Activated CD8-positive, alpha-beta T cell treated with anti-CD3 and anti-CD28 coated beads, Interleukin-2, amount 10 ng/mL, durations not matched to agents 7 days and 5 days (primary cell): ENCODE data around the gene SLC25A3. TPM values are rescaled to one million over a fixed set of nuclear protein-coding genes. Genes with fewer than 3 reads are reported as not detected.
"Not testable (repeated sequence)": the region's sequence is repeated elsewhere in the genome, so short reads cannot be mapped to it uniquely, and the experiment has no call there.

Experiments used
- ATAC-seq: fragments of 150-1000 bp; cut with Tn5 transposase; one replicate; pipeline ENCODE4 v1.10.0; 2021; ENCODE audit warnings: moderate library complexity
- CTCF ChIA-PET: fragments of 350-600 bp; sonication (Branson Sonifier 250); formaldehyde crosslinking; loops from one replicate; lab custom pipeline; 2021; ENCODE audit warnings: antibody characterized with exemption; lab: Charles Lee
- POLR2A ChIA-PET: fragments of 350-600 bp; sonication (Branson Sonifier 250); formaldehyde crosslinking; loops from one replicate; lab custom pipeline; 2021; ENCODE audit warnings: antibody characterized with exemption; lab: Charles Lee
- DNase-seq: peaks from one replicate; pipeline ENCODE4 v3.0.0-alpha.2; 2020
- H3K27ac Mint-ChIP-seq: one replicate; pipeline ENCODE4 v1.8.0; 2021; ENCODE audit warnings: mild to moderate bottlenecking, mixed read lengths
- H3K27me3 Mint-ChIP-seq: one replicate; pipeline ENCODE4 v1.8.0; 2021; ENCODE audit warnings: low read depth, mixed read lengths
- H3K36me3 Mint-ChIP-seq: one replicate; pipeline ENCODE4 v1.8.0; 2021; ENCODE audit warnings: low read depth, mixed read lengths
- H3K4me1 Mint-ChIP-seq: one replicate; pipeline ENCODE4 v1.8.0; 2021; ENCODE audit warnings: low read depth, mixed read lengths
- H3K4me3 Mint-ChIP-seq: one replicate; pipeline ENCODE4 v1.8.0; 2021; ENCODE audit warnings: mild to moderate bottlenecking, mixed read lengths
- H3K9me3 Mint-ChIP-seq: one replicate; pipeline ENCODE4 v1.8.0; 2022; ENCODE audit warnings: mixed read lengths; ENCODE audit not compliant: insufficient read depth
- total RNA-seq, 2 experiments: library from RNA; stranded (reverse); gene quantifications; one replicate each; pipeline ENCODE4 v1.2.3, GENCODE V29; 2021

The SLC25A3 gene
- total RNA-seq, 2 experiments from 2014 or later: 407 to 440 TPM

DNA sequence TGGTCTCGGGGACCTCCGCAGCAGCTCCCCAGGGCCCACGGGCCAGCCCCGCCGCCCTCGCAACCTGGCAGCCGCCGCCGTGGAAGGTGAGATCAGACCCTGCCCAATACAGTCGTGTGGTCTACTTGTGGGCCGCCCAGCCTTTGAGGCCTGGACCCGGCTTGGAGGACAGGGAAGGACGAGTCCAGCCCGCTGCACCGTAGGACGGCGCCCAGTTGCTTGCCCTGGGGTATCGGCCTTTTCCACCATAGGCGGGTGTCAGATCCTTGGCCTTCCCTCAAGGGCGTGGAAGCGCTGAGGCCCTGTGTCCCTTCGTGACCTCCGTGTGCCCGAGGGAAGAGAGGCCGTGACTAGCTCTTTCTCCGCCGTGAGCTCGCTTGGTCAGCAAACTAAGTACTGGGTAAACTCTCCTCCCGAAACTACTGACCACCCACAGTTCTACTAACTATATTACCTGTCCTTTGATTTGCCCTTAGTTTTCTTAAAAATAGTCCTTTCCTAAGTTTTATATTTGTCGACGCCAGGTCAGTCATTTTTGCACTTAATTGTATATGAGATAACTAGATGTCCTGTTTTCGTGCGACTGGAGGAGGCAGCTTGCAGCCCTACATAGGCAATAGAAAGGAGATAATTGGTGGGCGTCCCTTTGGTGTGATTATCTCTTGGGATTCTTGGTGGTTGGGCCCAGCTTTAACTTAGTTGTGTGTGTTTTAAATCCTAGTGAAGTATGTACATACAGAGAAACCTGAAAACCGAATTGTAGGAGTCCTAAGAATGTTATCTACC, 757 bp downstream of the SLC25A3 start:
- DNase-seq (no peak), ATAC-seq (peak; percentile 31)
- POLR2A ChIA-PET: interaction anchor here (0.7 to 4.1 kb wide), 16 partner anchors 8 to 1257 kb away, joined by 3 to 49 read pairs (median 4); partner anchors contain the start of genes IKBIP and TMPO
- Mint-ChIP-seq H3K27me3 (no peaks in the 10 kb centered on the region), H3K4me1 (peaks cover 30% of the 10 kb centered on the region), H3K4me3 (peak overlapping the region; percentile 84), H3K27ac (peak overlapping the region; percentile 98), H3K9me3 (no peaks in the 10 kb centered on the region), H3K36me3 (peaks cover 43% of the 10 kb centered on the region)
- CTCF ChIA-PET: interaction anchor here (0.8 to 4.8 kb wide), 13 partner anchors 12 to 103 kb away, joined by 3 to 34 read pairs (median 4); partner anchors contain the start of gene TMPO

DNA sequence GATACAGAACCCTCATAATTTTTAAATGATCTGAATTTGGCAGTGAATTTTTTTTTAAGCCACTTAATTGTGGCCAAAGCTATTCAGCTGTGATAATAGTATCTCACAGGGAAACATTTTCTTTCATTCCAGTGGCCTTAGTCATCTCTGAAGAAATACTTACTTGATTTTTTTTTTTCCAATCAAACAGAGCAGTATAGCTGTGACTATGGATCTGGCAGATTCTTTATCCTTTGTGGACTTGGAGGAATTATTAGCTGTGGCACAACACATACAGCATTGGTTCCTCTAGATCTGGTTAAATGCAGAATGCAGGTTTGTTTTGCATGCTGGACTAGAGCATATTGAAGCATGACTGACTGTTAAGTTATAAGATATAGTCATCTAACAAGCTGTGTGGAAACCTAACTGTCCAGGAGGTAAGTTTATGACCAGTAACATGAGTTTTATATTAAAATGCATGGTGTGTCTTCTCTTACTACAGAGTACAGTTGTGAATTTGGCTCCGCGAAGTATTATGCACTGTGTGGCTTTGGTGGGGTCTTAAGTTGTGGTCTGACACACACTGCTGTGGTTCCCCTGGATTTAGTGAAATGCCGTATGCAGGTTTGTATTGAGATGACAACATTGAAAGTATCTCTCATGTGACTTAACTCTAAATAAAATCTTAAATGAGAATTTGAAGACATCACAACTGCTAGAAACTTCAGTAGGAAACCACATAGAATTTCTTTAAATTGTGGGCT, 1.9 kb downstream of the SLC25A3 start:
- CTCF ChIA-PET: interaction anchor here (0.7 to 4.8 kb wide), 11 partner anchors 10 to 80 kb away, joined by 3 to 34 read pairs (median 3); partner anchors contain the start of gene TMPO
- no peaks in the 10 kb centered on the region for H3K9me3 Mint-ChIP-seq
- POLR2A ChIA-PET: interaction anchor here (2.4 to 4.1 kb wide), 4 partner anchors 49 to 80 kb away, joined by 8 to 49 read pairs (median 26); partner anchors contain the start of genes IKBIP and TMPO
- no peaks in the 10 kb centered on the region for H3K27me3 Mint-ChIP-seq
- H3K4me3 Mint-ChIP-seq: peak overlapping the region; percentile 84
- ATAC-seq (no peak), DNase-seq (peak; percentile 54)
- H3K27ac Mint-ChIP-seq: peak overlapping the region; percentile 98
- H3K36me3 Mint-ChIP-seq: peaks cover 51% of the 10 kb centered on the region
- H3K4me1 Mint-ChIP-seq: peaks cover 30% of the 10 kb centered on the region

DNA sequence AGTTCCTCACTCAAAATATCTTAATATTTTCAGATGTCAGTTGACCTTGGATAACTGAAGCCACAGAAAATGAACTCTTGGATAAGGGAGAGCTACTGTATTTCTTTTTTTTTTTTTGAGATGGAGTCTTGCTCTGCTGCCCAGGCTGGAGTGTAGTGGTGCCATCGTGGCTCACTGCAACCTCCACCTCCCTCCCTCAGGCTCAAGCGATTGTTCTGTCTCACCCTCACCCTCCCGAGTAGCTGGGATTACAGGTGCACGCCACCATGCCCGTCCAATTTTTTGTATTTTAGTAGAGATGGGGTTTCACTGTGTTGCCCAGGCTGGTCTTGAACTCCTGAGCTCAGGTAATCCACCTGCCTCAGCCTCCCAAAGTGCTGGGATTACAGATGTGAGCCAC, 3.8 kb downstream of the SLC25A3 start:
- not testable (repeated sequence) for H3K27me3 Mint-ChIP-seq, H3K4me3 Mint-ChIP-seq, DNase-seq, ATAC-seq, H3K27ac Mint-ChIP-seq, H3K9me3 Mint-ChIP-seq
- Mint-ChIP-seq H3K36me3 (peaks cover 63% of the 10 kb centered on the region), H3K4me1 (peaks cover 32% of the 10 kb centered on the region)
- ChIA-PET POLR2A (interaction anchor here (0.6 to 1.3 kb wide), 2 partner anchors 13 to 47 kb away, joined by 3 to 7 read pairs; partner anchors contain the start of gene IKBIP), CTCF (interaction anchor here (0.6 kb wide), 1 partner anchor 401 kb away, joined by 3 read pairs; no protein-coding TSS in a partner anchor)

DNA sequence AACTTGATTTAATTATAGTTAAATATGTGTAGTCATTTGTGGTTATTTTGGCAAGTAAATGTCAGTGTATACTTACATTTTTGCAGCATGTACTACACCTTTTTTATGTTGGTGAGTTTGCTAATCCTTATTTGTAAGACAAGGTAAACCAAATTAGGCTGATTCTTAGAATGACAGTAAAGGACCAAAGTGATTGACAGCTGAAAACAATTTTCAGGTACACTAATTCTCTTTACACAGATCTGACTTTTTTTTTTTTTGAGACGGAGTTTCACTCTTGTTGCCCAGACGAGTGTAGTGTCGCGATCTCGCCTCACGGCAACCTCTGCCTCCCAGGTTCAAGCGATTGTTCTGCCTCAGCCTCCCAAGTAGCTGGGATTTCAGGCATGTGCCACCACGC, 8.4 kb downstream of the SLC25A3 start:
- H3K9me3 Mint-ChIP-seq: no peaks in the 10 kb centered on the region
- H3K36me3 Mint-ChIP-seq: peaks cover 50% of the 10 kb centered on the region
- ATAC-seq (no peak), DNase-seq (no peak)
- no peak overlapping the region for H3K27ac Mint-ChIP-seq
- no peaks in the 10 kb centered on the region for H3K27me3 Mint-ChIP-seq
- CTCF ChIA-PET: interaction anchor here (1.7 kb wide), 1 partner anchor 35 kb away, joined by 5 read pairs; no protein-coding TSS in a partner anchor
- POLR2A ChIA-PET: interaction anchor here (0.8 to 1.4 kb wide), 3 partner anchors 8 to 42 kb away, joined by 3 to 4 read pairs (median 4); partner anchors contain the start of genes IKBIP and SLC25A3
- no peak overlapping the region for H3K4me3 Mint-ChIP-seq
- peaks cover 15% of the 10 kb centered on the region for H3K4me1 Mint-ChIP-seq

DNA sequence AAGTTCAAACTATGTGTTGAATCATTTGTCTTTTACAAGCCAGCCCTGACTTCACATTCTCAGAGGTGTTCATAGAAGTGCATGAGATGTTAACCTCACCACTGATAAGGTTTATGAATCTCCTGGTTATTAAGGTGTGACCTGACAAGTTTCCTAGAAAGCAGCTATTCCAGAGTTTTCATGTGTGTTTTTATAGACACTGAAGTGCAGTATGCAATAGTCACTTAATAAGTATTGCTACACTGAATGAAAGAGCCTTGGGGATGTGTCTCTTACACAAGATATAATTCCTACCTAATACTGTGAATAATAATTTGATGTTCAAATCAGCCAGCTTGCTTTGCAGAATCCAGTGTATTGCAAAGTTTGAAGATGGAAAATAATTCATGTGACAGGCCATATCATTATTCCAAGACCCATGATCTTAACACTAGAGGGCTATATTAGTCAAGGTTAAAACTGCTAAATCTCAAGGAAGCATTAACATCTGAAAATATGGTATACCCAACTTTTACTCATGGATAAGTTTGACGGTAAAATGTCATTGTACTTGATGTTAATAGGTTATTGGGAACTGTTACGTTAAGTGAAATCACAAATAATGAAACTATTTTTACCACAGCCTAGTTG, 13.0 kb downstream of the SLC25A3 start:
- Mint-ChIP-seq H3K4me3 (no peak overlapping the region), H3K36me3 (peaks cover 18% of the 10 kb centered on the region), H3K9me3 (no peaks in the 10 kb centered on the region), H3K27me3 (no peaks in the 10 kb centered on the region), H3K27ac (no peak overlapping the region), H3K4me1 (peaks cover 13% of the 10 kb centered on the region)
- ATAC-seq (no peak), DNase-seq (no peak)
- ChIA-PET POLR2A (no interaction called here), CTCF (interaction anchor here (0.6 to 2.1 kb wide), 6 partner anchors 8 to 93 kb away, joined by 3 to 6 read pairs (median 3); partner anchors contain the start of gene SLC25A3)

DNA sequence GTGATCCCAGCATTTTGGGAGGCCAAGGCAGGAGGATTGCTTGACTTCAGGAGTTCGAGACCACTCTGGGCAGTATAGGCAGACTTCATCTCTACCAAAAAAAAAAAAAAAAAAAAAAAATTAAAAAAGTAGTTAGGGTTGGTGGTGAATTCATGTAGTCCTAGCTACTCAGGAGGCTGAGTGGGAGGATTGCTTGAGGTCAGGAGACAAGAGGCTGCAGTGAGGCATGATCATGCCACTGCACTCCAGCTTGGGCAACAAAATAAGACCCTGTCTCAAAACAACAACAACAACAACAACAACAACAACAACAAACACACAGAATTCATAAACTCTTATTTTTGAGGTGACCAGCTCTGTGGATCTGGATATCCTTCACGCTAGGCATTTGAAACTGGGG, 17.1 kb downstream of the SLC25A3 start:
- Mint-ChIP-seq H3K27me3 (no peaks in the 10 kb centered on the region), H3K4me1 (peaks cover 18% of the 10 kb centered on the region), H3K9me3 (no peaks in the 10 kb centered on the region), H3K4me3 (no peak overlapping the region), H3K27ac (no peak overlapping the region), H3K36me3 (peaks cover 5% of the 10 kb centered on the region)
- DNase-seq (no peak), ATAC-seq (no peak)
- CTCF ChIA-PET: interaction anchor here (1.7 kb wide), 1 partner anchor 33 kb away, joined by 3 read pairs; no protein-coding TSS in a partner anchor
- POLR2A ChIA-PET: no interaction called here

DNA sequence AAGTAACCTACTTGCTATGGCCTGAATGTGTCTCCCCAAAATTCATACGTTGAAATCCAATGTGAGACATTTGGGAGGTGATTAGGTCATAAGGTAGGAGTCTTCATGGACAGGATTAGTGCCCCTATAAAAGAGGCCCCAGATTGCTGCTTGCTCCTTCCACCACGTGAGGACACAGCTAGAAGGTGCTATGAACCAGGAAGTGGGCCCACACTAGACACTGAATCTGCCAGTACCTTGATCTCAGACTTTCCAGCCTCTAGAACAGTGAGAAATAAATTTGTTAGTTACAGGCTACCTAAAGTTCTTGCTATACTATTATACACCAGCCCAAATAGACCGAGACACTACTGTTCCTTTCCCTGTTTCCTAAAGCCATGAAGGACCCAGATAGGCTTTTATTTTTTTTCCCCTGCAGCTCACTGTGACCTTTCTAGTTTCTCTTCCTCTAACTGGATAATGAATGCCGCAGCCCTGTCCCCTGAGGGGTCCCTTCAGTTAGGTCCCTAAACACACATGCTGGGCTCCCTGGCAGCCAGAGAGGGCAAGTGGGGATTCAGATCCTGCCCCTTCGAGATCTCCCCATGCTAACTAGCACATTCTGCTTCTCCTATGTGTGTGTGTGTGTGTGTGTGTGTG, 19.3 kb downstream of the SLC25A3 start:
- DNase-seq (peak; percentile 27), ATAC-seq (peak; percentile 63)
- POLR2A ChIA-PET: no interaction called here
- Mint-ChIP-seq H3K4me1 (peaks cover 7% of the 10 kb centered on the region), H3K27ac (peak overlapping the region; percentile 70), H3K27me3 (no peaks in the 10 kb centered on the region), H3K4me3 (no peak overlapping the region), H3K9me3 (no peaks in the 10 kb centered on the region), H3K36me3 (peaks cover 9% of the 10 kb centered on the region)
- CTCF ChIA-PET: no interaction called here

DNA sequence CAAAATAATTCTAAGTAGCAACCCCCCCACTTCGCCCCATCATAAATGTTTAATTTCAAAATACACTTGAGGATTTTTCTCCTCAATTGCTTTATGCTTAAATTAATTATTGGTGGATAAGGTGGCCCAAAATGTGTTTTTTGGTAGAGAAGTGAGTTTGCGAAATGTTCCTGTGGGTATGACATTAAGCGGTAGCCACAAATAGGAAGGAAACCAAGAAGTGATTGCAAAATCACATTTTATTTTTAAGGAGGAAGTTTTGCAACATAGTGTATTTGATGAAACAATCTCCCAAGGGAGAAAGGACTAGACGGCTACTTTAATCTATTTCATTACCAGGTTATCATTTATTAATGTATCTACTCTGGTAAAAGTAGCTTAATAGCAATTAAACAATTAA, 25.5 kb downstream of the SLC25A3 start:
- ATAC-seq (no peak), DNase-seq (no peak)
- H3K27ac Mint-ChIP-seq: no peak overlapping the region
- peaks cover 11% of the 10 kb centered on the region for H3K36me3 Mint-ChIP-seq
- ChIA-PET POLR2A (no interaction called here), CTCF (interaction anchor here (1.1 kb wide), 1 partner anchor 11 kb away, joined by 3 read pairs; no protein-coding TSS in a partner anchor)
- H3K4me1 Mint-ChIP-seq: peaks cover 9% of the 10 kb centered on the region
- no peaks in the 10 kb centered on the region for H3K9me3 Mint-ChIP-seq
- no peaks in the 10 kb centered on the region for H3K27me3 Mint-ChIP-seq
- H3K4me3 Mint-ChIP-seq: no peak overlapping the region

DNA sequence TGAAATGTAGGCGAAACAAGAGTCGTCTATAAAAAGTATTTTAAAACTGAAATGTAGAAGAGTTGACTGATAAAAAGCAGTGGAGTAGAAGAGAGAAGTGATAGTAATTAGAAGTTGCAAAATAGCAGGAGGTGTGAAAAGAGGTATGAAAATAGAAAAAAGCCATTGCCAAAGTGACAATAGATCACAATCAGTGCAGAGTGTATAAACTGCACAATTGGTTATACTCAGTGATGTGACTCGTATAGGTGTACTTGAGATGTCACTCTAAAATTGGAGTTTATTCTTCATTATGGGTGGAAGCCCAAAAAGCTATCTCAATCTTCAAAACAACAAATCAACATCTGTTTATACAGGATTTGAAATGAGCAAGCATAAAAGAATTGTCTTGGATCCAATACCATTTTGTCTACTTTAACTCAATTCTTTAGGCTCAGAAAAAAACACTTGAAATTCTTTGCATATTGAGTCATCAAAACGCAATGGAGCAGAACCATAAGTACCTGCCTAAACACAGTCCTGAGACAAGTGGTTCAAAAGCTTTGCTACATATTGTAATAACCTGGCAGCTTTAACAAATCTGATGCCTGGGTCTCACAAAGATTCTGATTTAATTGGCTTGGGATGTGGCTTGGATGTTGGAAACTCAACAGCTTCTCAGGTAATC, 42.3 kb downstream of the SLC25A3 start:
- H3K27me3 Mint-ChIP-seq: no peaks in the 10 kb centered on the region

DNA sequence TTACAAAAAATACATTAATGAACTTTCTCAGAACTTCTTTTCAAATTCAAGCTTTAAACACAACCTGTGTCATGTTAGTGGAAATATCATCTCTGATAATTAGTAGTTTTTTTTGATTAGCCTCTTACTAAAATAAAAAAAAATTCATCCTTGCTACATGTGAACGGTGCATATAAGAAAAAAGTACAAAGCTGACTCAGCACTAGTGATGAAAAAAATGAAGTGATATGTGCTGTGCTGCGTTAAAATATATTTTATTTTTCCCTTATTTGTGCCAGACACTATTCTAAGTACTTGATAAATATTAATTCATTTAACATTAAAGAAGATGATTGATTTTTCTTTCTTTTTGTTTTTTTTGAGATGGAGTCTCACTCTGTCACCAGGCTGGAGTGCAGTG, 43.6 kb downstream of the SLC25A3 start:
- peaks cover 42% of the 10 kb centered on the region for H3K36me3 Mint-ChIP-seq
- DNase-seq (no peak), ATAC-seq (no peak)
- POLR2A ChIA-PET: no interaction called here
- no peaks in the 10 kb centered on the region for H3K27me3 Mint-ChIP-seq
- no peak overlapping the region for H3K4me3 Mint-ChIP-seq
- H3K27ac Mint-ChIP-seq: no peak overlapping the region
- no peaks in the 10 kb centered on the region for H3K9me3 Mint-ChIP-seq
- peaks cover 18% of the 10 kb centered on the region for H3K4me1 Mint-ChIP-seq
- CTCF ChIA-PET: interaction anchor here (0.6 kb wide), 1 partner anchor 70 kb away, joined by 3 read pairs; no protein-coding TSS in a partner anchor

More for the DNA sequence above, 42.3 kb downstream of the SLC25A3 start:
- DNase-seq (no peak), ATAC-seq (no peak)
- H3K36me3 Mint-ChIP-seq: peaks cover 34% of the 10 kb centered on the region
- CTCF ChIA-PET: no interaction called here
- POLR2A ChIA-PET: interaction anchor here (0.9 kb wide), 1 partner anchor 42 kb away, joined by 3 read pairs; the partner anchor contains the start of gene SLC25A3
- no peak overlapping the region for H3K27ac Mint-ChIP-seq
- no peaks in the 10 kb centered on the region for H3K9me3 Mint-ChIP-seq
- peaks cover 6% of the 10 kb centered on the region for H3K4me1 Mint-ChIP-seq
- H3K4me3 Mint-ChIP-seq: no peak overlapping the region
